ENCODE data around the gene KNCN. TPM values are rescaled to one million over a fixed set of nuclear protein-coding genes. Genes with fewer than 3 reads are reported as not detected.

The KNCN gene
- polyA plus RNA-seq, 1 donor from 2014 or later = not detected

- H3K9me3 ChIP-seq (ENCODE audit: low read length) = no peaks in the 10 kb centered on the region
- no peak overlapping the region for H3K4me3 ChIP-seq (ENCODE audit: low read length)
- TF ChIP-seq EZH2 (IDR thresholded peaks at IDR 0.05; ENCODE audit: borderline replicate concordance, insufficient read depth, low read length, poor library complexity, severe bottlenecking) (no peak), MXI1 (conservative IDR thresholded peaks at IDR 0.05; ENCODE audit: poor library complexity, severe bottlenecking) (no peak), SMC3 (conservative IDR thresholded peaks at IDR 0.05; ENCODE audit: poor library complexity) (no peak), RAD21 (conservative IDR thresholded peaks at IDR 0.05) (no peak), TAF1 (IDR thresholded peaks at IDR 0.05; ENCODE audit: low read depth) (no peak), POLR2AphosphoS5 (IDR thresholded peaks at IDR 0.05) (no peak)
- TF ChIP-seq, protein P1, sequence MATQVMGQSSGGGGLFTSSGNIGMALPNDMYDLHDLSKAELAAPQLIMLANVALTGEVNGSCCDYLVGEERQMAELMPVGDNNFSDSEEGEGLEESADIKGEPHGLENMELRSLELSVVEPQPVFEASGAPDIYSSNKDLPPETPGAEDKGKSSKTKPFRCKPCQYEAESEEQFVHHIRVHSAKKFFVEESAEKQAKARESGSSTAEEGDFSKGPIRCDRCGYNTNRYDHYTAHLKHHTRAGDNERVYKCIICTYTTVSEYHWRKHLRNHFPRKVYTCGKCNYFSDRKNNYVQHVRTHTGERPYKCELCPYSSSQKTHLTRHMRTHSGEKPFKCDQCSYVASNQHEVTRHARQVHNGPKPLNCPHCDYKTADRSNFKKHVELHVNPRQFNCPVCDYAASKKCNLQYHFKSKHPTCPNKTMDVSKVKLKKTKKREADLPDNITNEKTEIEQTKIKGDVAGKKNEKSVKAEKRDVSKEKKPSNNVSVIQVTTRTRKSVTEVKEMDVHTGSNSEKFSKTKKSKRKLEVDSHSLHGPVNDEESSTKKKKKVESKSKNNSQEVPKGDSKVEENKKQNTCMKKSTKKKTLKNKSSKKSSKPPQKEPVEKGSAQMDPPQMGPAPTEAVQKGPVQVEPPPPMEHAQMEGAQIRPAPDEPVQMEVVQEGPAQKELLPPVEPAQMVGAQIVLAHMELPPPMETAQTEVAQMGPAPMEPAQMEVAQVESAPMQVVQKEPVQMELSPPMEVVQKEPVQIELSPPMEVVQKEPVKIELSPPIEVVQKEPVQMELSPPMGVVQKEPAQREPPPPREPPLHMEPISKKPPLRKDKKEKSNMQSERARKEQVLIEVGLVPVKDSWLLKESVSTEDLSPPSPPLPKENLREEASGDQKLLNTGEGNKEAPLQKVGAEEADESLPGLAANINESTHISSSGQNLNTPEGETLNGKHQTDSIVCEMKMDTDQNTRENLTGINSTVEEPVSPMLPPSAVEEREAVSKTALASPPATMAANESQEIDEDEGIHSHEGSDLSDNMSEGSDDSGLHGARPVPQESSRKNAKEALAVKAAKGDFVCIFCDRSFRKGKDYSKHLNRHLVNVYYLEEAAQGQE (IDR thresholded peaks at IDR 0.05; ENCODE audit: borderline replicate concordance) = no peak
- TF ChIP-seq, protein P2, sequence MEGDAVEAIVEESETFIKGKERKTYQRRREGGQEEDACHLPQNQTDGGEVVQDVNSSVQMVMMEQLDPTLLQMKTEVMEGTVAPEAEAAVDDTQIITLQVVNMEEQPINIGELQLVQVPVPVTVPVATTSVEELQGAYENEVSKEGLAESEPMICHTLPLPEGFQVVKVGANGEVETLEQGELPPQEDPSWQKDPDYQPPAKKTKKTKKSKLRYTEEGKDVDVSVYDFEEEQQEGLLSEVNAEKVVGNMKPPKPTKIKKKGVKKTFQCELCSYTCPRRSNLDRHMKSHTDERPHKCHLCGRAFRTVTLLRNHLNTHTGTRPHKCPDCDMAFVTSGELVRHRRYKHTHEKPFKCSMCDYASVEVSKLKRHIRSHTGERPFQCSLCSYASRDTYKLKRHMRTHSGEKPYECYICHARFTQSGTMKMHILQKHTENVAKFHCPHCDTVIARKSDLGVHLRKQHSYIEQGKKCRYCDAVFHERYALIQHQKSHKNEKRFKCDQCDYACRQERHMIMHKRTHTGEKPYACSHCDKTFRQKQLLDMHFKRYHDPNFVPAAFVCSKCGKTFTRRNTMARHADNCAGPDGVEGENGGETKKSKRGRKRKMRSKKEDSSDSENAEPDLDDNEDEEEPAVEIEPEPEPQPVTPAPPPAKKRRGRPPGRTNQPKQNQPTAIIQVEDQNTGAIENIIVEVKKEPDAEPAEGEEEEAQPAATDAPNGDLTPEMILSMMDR (IDR thresholded peaks at IDR 0.05; ENCODE audit: poor library complexity, severe bottlenecking) = no peak
- no peaks in the 10 kb centered on the region for H3K27me3 ChIP-seq (ENCODE audit: insufficient read depth, low read depth, low read length)
- no peak overlapping the region for H2AFZ ChIP-seq (ENCODE audit: low read depth, low read length)
- no peaks in the 10 kb centered on the region for H3K9me2 ChIP-seq (ENCODE audit: insufficient read depth, low read length)
- no peak overlapping the region for H3K9ac ChIP-seq (ENCODE audit: low read length)
- no peak overlapping the region for H3K4me2 ChIP-seq (ENCODE audit: low read length)
- no peaks in the 10 kb centered on the region for H3F3A ChIP-seq (ENCODE audit: insufficient read depth, low read length, poor library complexity, severe bottlenecking)
- H3K27ac ChIP-seq (ENCODE audit: low read length) = no peak overlapping the region
- H4K20me1 ChIP-seq (ENCODE audit: insufficient read depth) = no peaks in the 10 kb centered on the region
- no peaks in the 10 kb centered on the region for H3K79me2 ChIP-seq (replicated peaks; ENCODE audit: insufficient read depth, low read length)
- H3K36me3 ChIP-seq (ENCODE audit: insufficient read depth, low read length) = no peaks in the 10 kb centered on the region
Measured at GRCh38 chr1:46581681-46582455, 30.4 kb upstream of the KNCN start.

- Histone ChIP-seq H3K27ac (ENCODE audit: low read length) (no peak overlapping the region), H3K4me2 (ENCODE audit: low read length) (no peak overlapping the region), H3K9me3 (ENCODE audit: low read length) (no peaks in the 10 kb centered on the region), H3K4me3 (ENCODE audit: low read length) (no peak overlapping the region), H3K9me2 (ENCODE audit: insufficient read depth, low read length) (no peaks in the 10 kb centered on the region), H3K36me3 (ENCODE audit: insufficient read depth, low read length) (no peaks in the 10 kb centered on the region), H4K20me1 (ENCODE audit: insufficient read depth) (no peaks in the 10 kb centered on the region), H3K79me2 (replicated peaks; ENCODE audit: insufficient read depth, low read length) (no peaks in the 10 kb centered on the region), H3K9ac (ENCODE audit: low read length) (no peak overlapping the region), H2AFZ (ENCODE audit: low read depth, low read length) (no peak overlapping the region), H3K27me3 (ENCODE audit: insufficient read depth, low read depth, low read length) (no peaks in the 10 kb centered on the region), H3F3A (ENCODE audit: insufficient read depth, low read length, poor library complexity, severe bottlenecking) (no peaks in the 10 kb centered on the region)
- TF ChIP-seq TAF1 (IDR thresholded peaks at IDR 0.05; ENCODE audit: low read depth) = no peak
- no peak for TF ChIP-seq MXI1 (conservative IDR thresholded peaks at IDR 0.05; ENCODE audit: poor library complexity, severe bottlenecking)
- TF ChIP-seq, protein P2 (IDR thresholded peaks at IDR 0.05; ENCODE audit: poor library complexity, severe bottlenecking) = no peak
- TF ChIP-seq POLR2AphosphoS5 (IDR thresholded peaks at IDR 0.05) = no peak
- TF ChIP-seq EZH2 (IDR thresholded peaks at IDR 0.05; ENCODE audit: borderline replicate concordance, insufficient read depth, low read length, poor library complexity, severe bottlenecking) = no peak
- TF ChIP-seq, protein P1 (IDR thresholded peaks at IDR 0.05; ENCODE audit: borderline replicate concordance) = no peak
- no peak for TF ChIP-seq RAD21 (conservative IDR thresholded peaks at IDR 0.05)
- no peak for TF ChIP-seq EP300 (conservative IDR thresholded peaks at IDR 0.05; ENCODE audit: poor library complexity, severe bottlenecking)
- TF ChIP-seq SMC3 (conservative IDR thresholded peaks at IDR 0.05; ENCODE audit: poor library complexity) = no peak
Measured at GRCh38 chr1:46580140-46580903, 28.9 kb upstream of the KNCN start.
